Liver (tissue), 3 donors: Measurements from ENCODE around the gene TUBA4B.

Experiments
- CTCF ChIP-seq: fragments of 150-350 bp; IDR thresholded peaks from 2 replicates; pipeline ENCODE4 v1.5.1; 2017; ENCODE audit warnings: improper control_type of control experiment, low read depth, low read length; ENCODE audit not compliant: missing input control
- EGR1 ChIP-seq, 2 donors: IDR thresholded peaks; 2 replicates each; pipeline ENCODE4 v1.6.1; 2016 to 2018; ENCODE audit warnings: antibody characterized with exemption in 2 of 2, low read depth in 2 of 2
- GABPA ChIP-seq, 2 donors: IDR thresholded peaks in 1 of 2; conservative IDR thresholded peaks in 1 of 2; 2 replicates each; pipeline ENCODE4 v1.6.1; 2016; ENCODE audit warnings: antibody characterized with exemption in 2 of 2, mild to moderate bottlenecking in 1 of 2, moderate library complexity in 1 of 2
- JUND ChIP-seq, 2 donors: IDR thresholded peaks; 2 replicates each; pipeline ENCODE4 v1.6.1; 2016; ENCODE audit warnings: antibody characterized with exemption in 2 of 2
- MAX ChIP-seq: IDR thresholded peaks from 2 replicates; pipeline ENCODE4 v1.6.1; 2016; ENCODE audit warnings: antibody characterized with exemption
- NR2F2 ChIP-seq: IDR thresholded peaks from 2 replicates; pipeline ENCODE4 v1.6.1; 2016; ENCODE audit warnings: antibody characterized with exemption
- RAD21 ChIP-seq, 2 donors: IDR thresholded peaks; 2 replicates each; pipeline ENCODE4 v1.6.1; 2016; ENCODE audit warnings: antibody characterized with exemption in 2 of 2, mild to moderate bottlenecking in 2 of 2
- SP1 ChIP-seq: IDR thresholded peaks from 2 replicates; pipeline ENCODE4 v1.6.1; 2018; ENCODE audit warnings: antibody characterized with exemption, mild to moderate bottlenecking
- TAF1 ChIP-seq: conservative IDR thresholded peaks from 2 replicates; pipeline ENCODE4 v1.6.1; 2016; ENCODE audit warnings: antibody characterized with exemption, mild to moderate bottlenecking
- ZBTB33 ChIP-seq: IDR thresholded peaks from 2 replicates; pipeline ENCODE4 v1.6.1; 2016; ENCODE audit warnings: antibody characterized with exemption
- donor health status: healthy.
- donor health status: healthy.

- TF ChIP-seq CTCF (no peak), JUND (IDR thresholded peaks at IDR 0.05) (no peak), MAX (no peak), ZBTB33 (no peak), NR2F2 (no peak), SP1 (no peak), RAD21 (IDR thresholded peaks at IDR 0.05) (no peak), GABPA (IDR thresholded peaks at IDR 0.05 in 1 of 2, conservative IDR thresholded peaks at IDR 0.05 in 1 of 2) (no peak), EGR1 (IDR thresholded peaks at IDR 0.05; ENCODE audit: low read depth in 2 of 2) (no peak), TAF1 (no peak)
These were observed 47.1 kb upstream of the TUBA4B start for GRCh38 chr2:219205981-219206327.
